Activated CD4-positive, alpha-beta T cell treated with anti-CD3 and anti-CD28 coated beads, Interleukin-2, amount 10 ng/mL, durations not matched to agents 24 days and 14 days (primary cell): ENCODE data around the gene FAM222B. TPM values are rescaled to one million over a fixed set of nuclear protein-coding genes. Genes with fewer than 3 reads are reported as not detected.
A peak's percentile ranks its signal among the peaks of the same experiment; 100 is the strongest.
"Not testable (repeated sequence)": the region's sequence is repeated elsewhere in the genome, so short reads cannot be mapped to it uniquely, and the experiment has no call there.

Experiments
- DNase-seq: peaks from one replicate; pipeline ENCODE4 v3.0.0; 2022
- H3K27ac Mint-ChIP-seq: one replicate; pipeline ENCODE4 v1.8.0; 2022; ENCODE audit warnings: mild to moderate bottlenecking, mixed read lengths
- H3K27me3 Mint-ChIP-seq: one replicate; pipeline ENCODE4 v1.8.0; 2022; ENCODE audit warnings: mixed read lengths
- H3K36me3 Mint-ChIP-seq: one replicate; pipeline ENCODE4 v1.8.0; 2022; ENCODE audit warnings: low read depth, mild to moderate bottlenecking, mixed read lengths
- H3K4me1 Mint-ChIP-seq: one replicate; pipeline ENCODE4 v1.8.0; 2021; ENCODE audit warnings: mixed read lengths
- H3K4me3 Mint-ChIP-seq: one replicate; pipeline ENCODE4 v1.8.0; 2022; ENCODE audit warnings: mild to moderate bottlenecking, moderate library complexity, mixed read lengths
- H3K9me3 Mint-ChIP-seq: one replicate; pipeline ENCODE4 v1.8.0; 2021; ENCODE audit warnings: mixed read lengths
- intact Hi-C: fragments of 100-400 bp; cut with micrococcal nuclease; formaldehyde crosslinking; loops from one replicate; pipeline ENCODE4 v1.15.1; 2023
- total RNA-seq: library from RNA; stranded (reverse); gene quantifications from 2 replicates; pipeline ENCODE4 v1.2.3, GENCODE V29; 2022

The FAM222B gene
- total RNA-seq, 1 donor from 2014 or later: 24.0 TPM

- Mint-ChIP-seq H3K4me3 (no peak overlapping the region), H3K4me1 (peaks cover 28% of the 10 kb centered on the region), H3K9me3 (no peaks in the 10 kb centered on the region), H3K27ac (peak overlapping the region; percentile 74), H3K27me3 (no peaks in the 10 kb centered on the region), H3K36me3 (peaks cover 21% of the 10 kb centered on the region)
- no peak for DNase-seq
- intact Hi-C loops: no loop called here
These were observed 34.5 kb downstream of the FAM222B start for GRCh38 chr17:28807925-28808634.

GRCh38 chr17:28796062-28796461, 46.5 kb downstream of the FAM222B start:
- intact Hi-C loops: no loop called here
- H3K9me3 Mint-ChIP-seq: no peaks in the 10 kb centered on the region
- no peak for DNase-seq
- peaks cover 6% of the 10 kb centered on the region for H3K36me3 Mint-ChIP-seq
- H3K27ac Mint-ChIP-seq: no peak overlapping the region
- no peaks in the 10 kb centered on the region for H3K27me3 Mint-ChIP-seq
- H3K4me1 Mint-ChIP-seq: peaks cover 7% of the 10 kb centered on the region
- H3K4me3 Mint-ChIP-seq: no peak overlapping the region

DNA sequence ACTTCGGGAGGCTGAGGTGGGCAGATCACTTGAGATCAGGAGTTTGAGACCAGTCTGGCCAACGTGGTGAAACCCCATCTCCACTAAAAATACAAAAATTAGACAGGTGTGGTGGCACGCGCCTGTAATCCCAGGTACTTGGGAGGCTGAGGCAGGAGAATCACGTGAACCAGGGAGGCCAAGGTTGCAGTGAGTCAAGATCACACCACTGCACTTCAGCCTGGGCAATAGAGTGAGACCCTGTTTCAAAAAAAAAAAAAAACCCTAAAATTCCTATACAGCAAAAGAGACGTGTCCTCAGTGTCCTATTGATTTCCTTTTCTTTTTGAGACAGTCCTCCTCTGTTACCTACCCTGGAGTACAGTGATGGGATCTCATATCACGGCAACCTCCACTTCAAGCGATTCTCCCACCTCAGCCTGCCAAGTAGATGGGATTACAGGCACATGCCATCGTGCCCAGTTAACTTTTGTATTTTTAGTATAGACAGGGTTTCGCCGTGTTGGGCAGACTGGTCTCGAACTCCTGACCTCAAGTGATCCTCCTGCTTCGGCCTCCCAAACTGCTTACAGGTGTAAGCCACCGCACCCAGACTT, 47.6 kb downstream of the FAM222B start:
- H3K27ac Mint-ChIP-seq, H3K36me3 Mint-ChIP-seq, DNase-seq, H3K4me1 Mint-ChIP-seq, H3K9me3 Mint-ChIP-seq, intact Hi-C loops, H3K27me3 Mint-ChIP-seq, H3K4me3 Mint-ChIP-seq: not testable (repeated sequence)

DNA sequence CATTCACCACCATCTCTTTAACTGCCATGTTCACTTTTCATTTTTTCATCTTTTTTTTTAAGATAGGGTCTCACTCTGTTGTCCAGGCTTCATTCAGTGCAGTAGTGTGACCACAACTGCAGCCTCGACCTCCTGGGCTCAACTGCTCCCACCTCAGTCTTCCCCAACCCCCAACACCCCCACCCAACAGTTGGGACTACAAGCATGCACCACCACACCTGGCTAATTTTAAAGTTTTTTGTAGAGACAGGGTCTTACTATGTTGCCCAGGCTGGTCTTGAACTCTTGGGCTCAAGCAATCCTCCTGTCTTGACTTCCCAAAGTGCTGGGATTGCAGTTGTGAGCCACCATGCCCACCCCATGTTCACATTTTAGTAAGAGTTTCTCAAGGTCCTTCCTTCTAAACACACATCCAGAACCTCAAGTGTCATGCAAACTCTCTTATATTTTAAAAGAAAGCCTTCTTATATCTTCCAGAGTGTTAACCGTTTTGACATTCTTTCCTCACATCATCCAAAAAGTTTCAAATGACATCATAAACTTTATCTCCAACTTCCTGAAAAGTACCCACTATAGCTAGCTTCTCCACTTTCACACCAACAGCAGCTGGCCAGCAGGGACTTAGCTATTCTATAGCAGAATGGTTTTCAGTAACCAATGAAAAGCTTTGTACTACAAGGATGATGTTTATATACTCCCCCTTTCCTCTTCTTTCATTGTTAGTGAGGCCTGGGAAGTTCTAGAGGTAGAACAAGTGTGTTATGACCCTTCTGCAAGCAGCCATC, 49.5 kb downstream of the FAM222B start:
- Mint-ChIP-seq H3K36me3 (peaks cover 8% of the 10 kb centered on the region), H3K9me3 (no peaks in the 10 kb centered on the region), H3K4me1 (peaks cover 11% of the 10 kb centered on the region), H3K27me3 (no peaks in the 10 kb centered on the region), H3K27ac (no peak overlapping the region), H3K4me3 (no peak overlapping the region)
- no peak for DNase-seq
- intact Hi-C loops: no loop called here

- H3K27me3 Mint-ChIP-seq: no peaks in the 10 kb centered on the region
- intact Hi-C loops: no loop called here
These were observed 54.5 kb downstream of the FAM222B start for GRCh38 chr17:28788100-28788499.

GRCh38 chr17:28783161-28783560, 59.4 kb downstream of the FAM222B start:
- H3K27me3 Mint-ChIP-seq: no peaks in the 10 kb centered on the region
- H3K36me3 Mint-ChIP-seq: peaks cover 16% of the 10 kb centered on the region
- DNase-seq: no peak
- H3K27ac Mint-ChIP-seq: no peak overlapping the region
- no peaks in the 10 kb centered on the region for H3K9me3 Mint-ChIP-seq
- peaks cover 11% of the 10 kb centered on the region for H3K4me1 Mint-ChIP-seq
- intact Hi-C loops: no loop called here
- H3K4me3 Mint-ChIP-seq: no peak overlapping the region

More at GRCh38 chr17:28788100-28788499, 54.5 kb downstream of the FAM222B start:
- no peak overlapping the region for H3K4me3 Mint-ChIP-seq
- DNase-seq: no peak
- H3K27ac Mint-ChIP-seq: no peak overlapping the region
- H3K4me1 Mint-ChIP-seq: peaks cover 4% of the 10 kb centered on the region
- H3K36me3 Mint-ChIP-seq: peaks cover 6% of the 10 kb centered on the region
- no peaks in the 10 kb centered on the region for H3K9me3 Mint-ChIP-seq

GRCh38 chr17:28779601-28780000, 63.0 kb downstream of the FAM222B start:
- H3K36me3 Mint-ChIP-seq: peaks cover 15% of the 10 kb centered on the region
- H3K27ac Mint-ChIP-seq, H3K9me3 Mint-ChIP-seq, DNase-seq, H3K27me3 Mint-ChIP-seq, H3K4me3 Mint-ChIP-seq, intact Hi-C loops: not testable (repeated sequence)
- peaks cover 25% of the 10 kb centered on the region for H3K4me1 Mint-ChIP-seq

DNA sequence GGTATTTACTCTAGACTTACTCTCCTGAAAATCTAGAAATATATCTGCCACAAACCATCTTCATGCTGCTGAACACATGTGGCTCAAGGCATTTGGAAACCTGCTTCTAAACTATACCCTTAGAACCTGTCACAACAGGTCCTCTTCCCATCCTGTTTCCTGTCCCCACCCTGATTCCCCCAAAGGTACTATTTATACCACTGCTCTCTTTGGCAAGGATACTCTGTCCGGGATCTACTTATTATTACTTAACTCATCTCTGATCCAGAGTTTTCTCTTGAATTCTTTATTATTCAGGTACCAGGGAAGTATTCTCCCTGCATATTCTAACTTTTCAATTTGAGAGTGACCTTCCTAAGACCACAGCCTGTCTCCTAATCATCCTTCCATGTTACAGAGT, 65.4 kb downstream of the FAM222B start:
- peaks cover 26% of the 10 kb centered on the region for H3K4me1 Mint-ChIP-seq

DNA sequence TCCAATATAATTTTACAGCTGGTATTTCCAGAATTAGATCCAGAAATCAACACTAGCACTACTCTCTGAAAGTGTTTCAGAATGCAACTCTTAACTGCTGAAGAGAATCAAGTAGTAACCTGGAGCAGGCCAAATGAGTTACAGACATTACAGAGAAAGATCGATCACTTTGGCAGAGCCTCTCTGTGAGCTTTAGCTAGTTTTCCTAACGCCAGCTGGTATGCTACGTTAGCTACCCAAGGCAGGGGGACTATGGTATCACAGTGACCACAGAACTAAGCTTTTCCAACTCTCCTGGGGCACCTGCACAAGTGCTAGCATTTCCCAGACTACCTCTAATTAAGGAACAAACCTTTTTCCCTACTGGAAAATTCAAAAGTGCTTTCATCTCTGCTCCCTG, 68.4 kb downstream of the FAM222B start:
- intact Hi-C loops: no loop called here
- Mint-ChIP-seq H3K9me3 (no peaks in the 10 kb centered on the region), H3K27me3 (no peaks in the 10 kb centered on the region), H3K27ac (no peak overlapping the region), H3K4me1 (peaks cover 24% of the 10 kb centered on the region), H3K4me3 (no peak overlapping the region), H3K36me3 (peaks cover 13% of the 10 kb centered on the region)
- DNase-seq: no peak

More for the DNA sequence above, 65.4 kb downstream of the FAM222B start:
- Mint-ChIP-seq H3K9me3 (no peaks in the 10 kb centered on the region), H3K27ac (peak overlapping the region; percentile 36), H3K27me3 (no peaks in the 10 kb centered on the region), H3K36me3 (peaks cover 21% of the 10 kb centered on the region), H3K4me3 (no peak overlapping the region)
- no peak for DNase-seq
- intact Hi-C loops: no loop called here

- intact Hi-C loops: no loop called here
- H3K4me1 Mint-ChIP-seq: peaks cover 20% of the 10 kb centered on the region
- H3K36me3 Mint-ChIP-seq: peaks cover 8% of the 10 kb centered on the region
- H3K4me3 Mint-ChIP-seq: no peak overlapping the region
- H3K27me3 Mint-ChIP-seq: no peaks in the 10 kb centered on the region
- H3K9me3 Mint-ChIP-seq: no peaks in the 10 kb centered on the region
- no peak for DNase-seq
- peak overlapping the region; percentile 34 for H3K27ac Mint-ChIP-seq
These were observed 68.9 kb downstream of the FAM222B start for GRCh38 chr17:28773736-28774135.

DNA sequence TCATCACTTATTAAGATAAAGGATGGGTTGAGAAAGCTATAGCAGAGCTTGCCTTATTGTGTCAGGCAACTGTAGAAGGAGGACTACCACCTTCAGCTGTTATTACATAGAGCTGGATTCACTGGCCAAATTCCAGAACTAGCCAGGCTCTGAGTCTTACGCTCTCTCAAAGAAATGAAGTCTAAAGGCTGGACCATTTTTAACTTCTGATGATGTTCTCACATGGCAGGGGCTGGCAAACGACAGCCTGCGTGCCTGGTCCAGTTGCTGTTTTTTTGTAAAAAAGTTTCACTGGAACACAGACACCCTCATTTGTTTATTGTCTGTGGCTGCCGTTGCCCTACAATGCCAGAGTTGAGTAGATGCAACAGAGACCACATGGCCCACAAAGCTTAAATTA, 77.6 kb downstream of the FAM222B start:
- H3K9me3 Mint-ChIP-seq: no peaks in the 10 kb centered on the region
- H3K36me3 Mint-ChIP-seq: peaks cover 12% of the 10 kb centered on the region
- H3K4me3 Mint-ChIP-seq: no peak overlapping the region

GRCh38 chr17:28763804-28764266, 78.8 kb downstream of the FAM222B start:
- Mint-ChIP-seq H3K36me3 (peaks cover 18% of the 10 kb centered on the region), H3K27ac (no peak overlapping the region), H3K27me3 (no peaks in the 10 kb centered on the region), H3K9me3 (no peaks in the 10 kb centered on the region), H3K4me1 (peaks cover 15% of the 10 kb centered on the region), H3K4me3 (no peak overlapping the region)
- intact Hi-C loops: loop anchor here (1.0 to 5.0 kb wide), 6 partner anchors 37 to 188 kb away; partner anchors contain the start of genes DHRS13, FAM222B, NEK8 and PHF12
- peak; percentile 93 for DNase-seq

More for the DNA sequence above, 77.6 kb downstream of the FAM222B start:
- Mint-ChIP-seq H3K27ac (no peak overlapping the region), H3K27me3 (no peaks in the 10 kb centered on the region), H3K4me1 (peaks cover 17% of the 10 kb centered on the region)
- no peak for DNase-seq
- intact Hi-C loops: no loop called here

DNA sequence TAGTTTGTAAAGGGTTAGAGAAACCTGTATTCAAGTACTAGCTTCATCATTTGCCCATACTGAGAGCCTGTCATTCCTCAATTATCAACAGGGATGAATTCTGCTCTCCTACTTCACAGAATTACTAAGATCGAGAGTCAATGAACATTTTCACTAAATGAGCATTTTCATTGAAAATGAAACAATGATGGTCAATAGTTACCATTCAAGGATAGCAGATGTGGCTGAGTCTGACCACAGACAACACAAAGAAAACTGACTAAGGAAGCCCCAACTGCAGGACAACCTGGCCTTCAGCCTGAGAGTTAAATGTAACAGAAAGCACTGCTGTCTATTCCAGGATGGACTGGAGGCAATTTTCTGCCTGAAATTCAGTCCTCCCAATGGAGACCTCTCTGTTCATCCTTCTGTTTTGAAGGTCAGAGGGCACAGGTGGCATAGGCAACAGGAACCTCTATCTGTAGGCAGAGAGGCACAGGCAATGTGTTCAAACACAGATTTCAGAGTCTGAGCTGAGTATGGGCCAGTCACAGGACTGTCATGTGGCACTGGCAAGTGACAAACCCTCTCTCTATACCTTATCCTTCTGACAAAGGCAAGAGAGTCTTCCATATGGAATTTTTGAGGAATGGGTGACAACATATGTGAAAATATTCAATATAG, 79.3 kb downstream of the FAM222B start:
- Mint-ChIP-seq H3K4me3 (no peak overlapping the region), H3K36me3 (peaks cover 23% of the 10 kb centered on the region), H3K27me3 (no peaks in the 10 kb centered on the region), H3K4me1 (peaks cover 15% of the 10 kb centered on the region), H3K9me3 (no peaks in the 10 kb centered on the region), H3K27ac (no peak overlapping the region)
- intact Hi-C loops: loop anchor here (1.0 to 5.0 kb wide), 6 partner anchors 36 to 189 kb away; partner anchors contain the start of genes DHRS13, FAM222B, NEK8 and PHF12
- DNase-seq: no peak
